GM12891 (cell line): Measurements from ENCODE around the gene A4GNT.

Source experiments
- PAX5 ChIP-seq: IDR thresholded peaks from 2 replicates; pipeline ENCODE4 v1.6.1; 2011; ENCODE audit warnings: low read length, moderate library complexity, mild to moderate bottlenecking; ENCODE audit not compliant: insufficient read depth, severe bottlenecking
- POLR2A ChIP-seq: IDR thresholded peaks from 2 replicates; pipeline ENCODE4 v1.6.1; 2011; ENCODE audit warnings: low read depth, low read length, control low read depth
- POLR2AphosphoS5 ChIP-seq: IDR thresholded peaks from 2 replicates; pipeline ENCODE4 v1.6.1; 2011; ENCODE audit warnings: low read depth, low read length, control low read depth
- SPI1 ChIP-seq: IDR thresholded peaks from 2 replicates; pipeline ENCODE4 v1.6.1; 2011; ENCODE audit warnings: low read depth, low read length, control low read depth
- TAF1 ChIP-seq: IDR thresholded peaks from 2 replicates; pipeline ENCODE4 v1.6.1; 2011; ENCODE audit warnings: low read depth, low read length, control low read depth

GRCh38 chr3:138112362-138112761 lies 19.8 kb downstream of the A4GNT start:
- TF ChIP-seq TAF1 (no peak), POLR2A (no peak), POLR2AphosphoS5 (no peak), PAX5 (no peak), SPI1 (no peak)
